Measurements from ENCODE around the gene PLCL1. TPM values are rescaled to one million over a fixed set of nuclear protein-coding genes. Genes with fewer than 3 reads are reported as not detected.

PLCL1 gene
- total RNA-seq, 3 donors from 2014 or later (not counting 1 experiment from before 2014, with no cell fraction given), result 0.86 to 2.8 (median 1.1) TPM

GRCh38 chr2:197810491-197810890 lies 6.1 kb downstream of the PLCL1 start:
- Mint-ChIP-seq H3K4me3 (no peak overlapping the region), H3K27ac (no peak overlapping the region), H3K27me3 (ENCODE audit: low read depth in 2 of 2) (peaks cover 31 to 78% of the 10 kb centered on the region in 2 donors), H3K36me3 (no peaks in the 10 kb centered on the region), H3K9me3 (no peaks in the 10 kb centered on the region), H3K4me1 (peaks cover 0 to 7% of the 10 kb centered on the region in 2 donors)
- no peaks in the 10 kb centered on the region for H3K4me1 ChIP-seq (ENCODE audit: control insufficient read depth, insufficient read depth, low read length)
- peaks cover 12% of the 10 kb centered on the region for H3K27me3 ChIP-seq (ENCODE audit: control insufficient read depth, insufficient read depth, low read length)
- 77% methylated on average over 3 of the region's 3 CpGs for WGBS (ENCODE audit: insufficient coverage)
- no peaks in the 10 kb centered on the region for H3K9me3 ChIP-seq (ENCODE audit: control insufficient read depth, insufficient read depth, low read length)
- ATAC-seq (no peak), DNase-seq (no peak)
- H3K27ac ChIP-seq (ENCODE audit: low read length), result no peak overlapping the region
- intact Hi-C loops (cut with micrococcal nuclease), result no loop called here
- no peaks in the 10 kb centered on the region for H3K36me3 ChIP-seq (ENCODE audit: control insufficient read depth, insufficient read depth, low read length)
- H3K4me3 ChIP-seq (ENCODE audit: low read length), result no peak overlapping the region
- TF ChIP-seq, protein P1, sequence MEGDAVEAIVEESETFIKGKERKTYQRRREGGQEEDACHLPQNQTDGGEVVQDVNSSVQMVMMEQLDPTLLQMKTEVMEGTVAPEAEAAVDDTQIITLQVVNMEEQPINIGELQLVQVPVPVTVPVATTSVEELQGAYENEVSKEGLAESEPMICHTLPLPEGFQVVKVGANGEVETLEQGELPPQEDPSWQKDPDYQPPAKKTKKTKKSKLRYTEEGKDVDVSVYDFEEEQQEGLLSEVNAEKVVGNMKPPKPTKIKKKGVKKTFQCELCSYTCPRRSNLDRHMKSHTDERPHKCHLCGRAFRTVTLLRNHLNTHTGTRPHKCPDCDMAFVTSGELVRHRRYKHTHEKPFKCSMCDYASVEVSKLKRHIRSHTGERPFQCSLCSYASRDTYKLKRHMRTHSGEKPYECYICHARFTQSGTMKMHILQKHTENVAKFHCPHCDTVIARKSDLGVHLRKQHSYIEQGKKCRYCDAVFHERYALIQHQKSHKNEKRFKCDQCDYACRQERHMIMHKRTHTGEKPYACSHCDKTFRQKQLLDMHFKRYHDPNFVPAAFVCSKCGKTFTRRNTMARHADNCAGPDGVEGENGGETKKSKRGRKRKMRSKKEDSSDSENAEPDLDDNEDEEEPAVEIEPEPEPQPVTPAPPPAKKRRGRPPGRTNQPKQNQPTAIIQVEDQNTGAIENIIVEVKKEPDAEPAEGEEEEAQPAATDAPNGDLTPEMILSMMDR (IDR thresholded peaks at IDR 0.05), result no peak

- H3K9me3 ChIP-seq (ENCODE audit: control insufficient read depth, insufficient read depth, low read length), result no peaks in the 10 kb centered on the region
- no peak overlapping the region for H3K4me3 Mint-ChIP-seq
- TF ChIP-seq, protein P1 (IDR thresholded peaks at IDR 0.05), result peak; percentile 29
- H3K36me3 Mint-ChIP-seq, result no peaks in the 10 kb centered on the region
- no peaks in the 10 kb centered on the region for H3K9me3 Mint-ChIP-seq
- no peaks in the 10 kb centered on the region for H3K4me1 Mint-ChIP-seq
- intact Hi-C loops (cut with micrococcal nuclease), result no loop called here
- peaks cover 8% of the 10 kb centered on the region for H3K27me3 ChIP-seq (ENCODE audit: control insufficient read depth, insufficient read depth, low read length)
- H3K36me3 ChIP-seq (ENCODE audit: control insufficient read depth, insufficient read depth, low read length), result no peaks in the 10 kb centered on the region
- peak in 1 of 2 donors; percentile 50 for DNase-seq
- no peak overlapping the region for H3K4me3 ChIP-seq (ENCODE audit: low read length)
- peaks cover 22 to 63% of the 10 kb centered on the region in 2 donors for H3K27me3 Mint-ChIP-seq (ENCODE audit: low read depth in 2 of 2)
- H3K27ac ChIP-seq (ENCODE audit: low read length), result no peak overlapping the region
- no peak for ATAC-seq
- H3K4me1 ChIP-seq (ENCODE audit: control insufficient read depth, insufficient read depth, low read length), result no peaks in the 10 kb centered on the region
- no peak overlapping the region for H3K27ac Mint-ChIP-seq
- no CpG with 5 or more reads among the region's 3 CpGs for WGBS (ENCODE audit: insufficient coverage)
Observed at GRCh38 chr2:197813093-197813787, 8.8 kb downstream of the PLCL1 start.

DNA sequence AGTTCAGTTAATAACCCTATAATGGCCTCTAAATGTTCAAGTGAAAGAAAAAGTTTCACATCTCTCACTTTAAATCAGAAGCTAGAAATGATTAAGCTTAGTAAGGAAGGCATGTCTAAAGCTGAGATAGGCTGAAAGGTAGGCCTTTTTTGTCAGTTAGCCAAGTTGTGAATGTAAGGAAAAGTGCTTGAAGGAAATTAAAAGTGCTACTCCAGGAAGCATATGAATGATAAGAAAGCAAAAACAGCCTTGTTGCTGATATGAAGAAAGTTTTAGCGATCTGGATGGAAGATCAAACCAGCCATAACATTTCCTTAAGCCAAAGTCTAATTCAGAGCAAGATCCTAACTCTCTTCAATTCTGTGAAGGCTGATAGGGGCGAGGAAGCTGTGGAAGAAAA lies 10.1 kb downstream of the PLCL1 start:
- no peak overlapping the region for H3K4me3 ChIP-seq (ENCODE audit: low read length)
- Mint-ChIP-seq H3K4me1 (no peaks in the 10 kb centered on the region), H3K27ac (no peak overlapping the region), H3K9me3 (no peaks in the 10 kb centered on the region), H3K36me3 (no peaks in the 10 kb centered on the region), H3K4me3 (no peak overlapping the region), H3K27me3 (ENCODE audit: low read depth in 2 of 2) (peaks cover 21 to 58% of the 10 kb centered on the region in 2 donors)
- intact Hi-C loops (cut with micrococcal nuclease), result no loop called here
- H3K27me3 ChIP-seq (ENCODE audit: control insufficient read depth, insufficient read depth, low read length), result peaks cover 8% of the 10 kb centered on the region
- DNase-seq, result no peak
- no peaks in the 10 kb centered on the region for H3K4me1 ChIP-seq (ENCODE audit: control insufficient read depth, insufficient read depth, low read length)
- TF ChIP-seq, protein P1 (IDR thresholded peaks at IDR 0.05), result no peak
- WGBS (ENCODE audit: insufficient coverage), result 73% methylated on average over 1 of the region's 2 CpGs
- H3K36me3 ChIP-seq (ENCODE audit: control insufficient read depth, insufficient read depth, low read length), result no peaks in the 10 kb centered on the region
- H3K9me3 ChIP-seq (ENCODE audit: control insufficient read depth, insufficient read depth, low read length), result no peaks in the 10 kb centered on the region
- no peak for ATAC-seq
- H3K27ac ChIP-seq (ENCODE audit: low read length), result no peak overlapping the region
